NK-92 (cell line): ENCODE results near the gene LCOR.

ENCODE experiments used
- DNase-seq: peaks from one replicate; lab custom pipeline; 2025; ENCODE audit not compliant: unreplicated experiment; lab: John Stamatoyannopoulos, UW

LCOR gene

GRCh38 chr10:97006364-97006763 is 174.3 kb downstream of the LCOR start:
- DNase-seq = no peak

- no peak for DNase-seq
Observed at GRCh38 chr10:97007417-97007816, 175.3 kb downstream of the LCOR start.

GRCh38 chr10:97010695-97011206 is 178.7 kb downstream of the LCOR start:
- DNase-seq = no peak

GRCh38 chr10:97011397-97011796 is 179.3 kb downstream of the LCOR start:
- DNase-seq = no peak

GRCh38 chr10:97012470-97012869 is 180.4 kb downstream of the LCOR start:
- no peak for DNase-seq

- DNase-seq = no peak
Observed at GRCh38 chr10:97013568-97013967, 181.5 kb downstream of the LCOR start.

GRCh38 chr10:97013983-97014382 is 181.9 kb downstream of the LCOR start:
- no peak for DNase-seq

- DNase-seq = no peak
Observed at GRCh38 chr10:97015240-97015639, 183.1 kb downstream of the LCOR start.

GRCh38 chr10:97016728-97017473 is 184.8 kb downstream of the LCOR start:
- DNase-seq = no peak

GRCh38 chr10:97017474-97017903 is 185.4 kb downstream of the LCOR start:
- no peak for DNase-seq

- no peak for DNase-seq
Observed at GRCh38 chr10:97018251-97019212, 186.4 kb downstream of the LCOR start.

GRCh38 chr10:97019213-97019844 is 187.2 kb downstream of the LCOR start:
- DNase-seq = no peak

- no peak for DNase-seq
Observed at GRCh38 chr10:97020452-97021400, 188.6 kb downstream of the LCOR start.

GRCh38 chr10:97022616-97023015 is 190.5 kb downstream of the LCOR start:
- no peak for DNase-seq

- DNase-seq = no peak
Observed at GRCh38 chr10:97023401-97024167, 191.5 kb downstream of the LCOR start.

- DNase-seq = no peak
Observed at GRCh38 chr10:97024168-97025073, 192.3 kb downstream of the LCOR start.

- no peak for DNase-seq
Observed at GRCh38 chr10:97025613-97026242, 193.6 kb downstream of the LCOR start.
